CD4-positive, alpha-beta T cell treated with Interleukin-4 for 1 hour (primary cell): Measurements from ENCODE around the gene NARF.
A peak's percentile ranks its signal among the peaks of the same experiment; 100 is the strongest.

ENCODE experiments used
- DNase-seq, 2 donors: peaks; one replicate each; pipeline ENCODE4 v3.0.0-alpha.2; 2020 to 2022

NARF gene

DNA sequence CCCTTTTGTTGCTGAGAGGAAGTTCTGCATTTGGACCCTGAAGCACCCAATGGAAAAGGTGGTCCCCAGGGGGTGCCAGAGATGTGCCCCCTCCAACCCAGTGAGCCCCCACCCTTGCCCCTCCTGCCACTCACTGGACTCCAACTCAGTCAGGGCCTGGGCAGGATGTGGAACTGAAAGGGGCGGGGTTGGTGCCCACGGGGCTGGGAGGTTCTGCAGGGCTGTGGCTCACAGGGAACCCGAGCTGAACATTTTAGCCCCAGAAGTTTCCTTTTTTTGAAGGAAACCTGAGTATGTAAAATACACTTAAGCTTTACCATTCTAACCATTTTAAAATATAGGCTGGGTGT lies 24.4 kb upstream of the NARF start:
- DNase-seq, result peak; percentile 28 to 38

DNA sequence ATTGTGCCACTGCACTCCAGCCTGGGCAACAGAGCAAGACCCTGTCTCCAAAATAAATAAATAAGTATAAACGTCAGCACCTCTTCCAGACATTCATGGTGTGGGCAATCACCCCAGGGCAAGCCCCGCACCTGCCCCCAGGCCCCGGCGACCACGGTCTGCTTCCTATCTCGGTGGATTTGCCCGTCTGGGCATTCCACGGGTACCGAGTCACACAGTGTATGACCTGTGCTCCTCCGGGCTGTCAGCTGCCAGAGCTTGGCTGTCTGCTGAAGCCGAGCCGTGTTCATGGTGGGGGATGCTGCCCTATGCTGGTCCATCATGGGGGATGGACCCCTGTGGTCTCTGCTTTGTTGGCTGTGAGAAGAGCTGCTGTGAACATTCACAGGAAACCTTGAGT lies 23.4 kb upstream of the NARF start:
- no peak for DNase-seq

DNA sequence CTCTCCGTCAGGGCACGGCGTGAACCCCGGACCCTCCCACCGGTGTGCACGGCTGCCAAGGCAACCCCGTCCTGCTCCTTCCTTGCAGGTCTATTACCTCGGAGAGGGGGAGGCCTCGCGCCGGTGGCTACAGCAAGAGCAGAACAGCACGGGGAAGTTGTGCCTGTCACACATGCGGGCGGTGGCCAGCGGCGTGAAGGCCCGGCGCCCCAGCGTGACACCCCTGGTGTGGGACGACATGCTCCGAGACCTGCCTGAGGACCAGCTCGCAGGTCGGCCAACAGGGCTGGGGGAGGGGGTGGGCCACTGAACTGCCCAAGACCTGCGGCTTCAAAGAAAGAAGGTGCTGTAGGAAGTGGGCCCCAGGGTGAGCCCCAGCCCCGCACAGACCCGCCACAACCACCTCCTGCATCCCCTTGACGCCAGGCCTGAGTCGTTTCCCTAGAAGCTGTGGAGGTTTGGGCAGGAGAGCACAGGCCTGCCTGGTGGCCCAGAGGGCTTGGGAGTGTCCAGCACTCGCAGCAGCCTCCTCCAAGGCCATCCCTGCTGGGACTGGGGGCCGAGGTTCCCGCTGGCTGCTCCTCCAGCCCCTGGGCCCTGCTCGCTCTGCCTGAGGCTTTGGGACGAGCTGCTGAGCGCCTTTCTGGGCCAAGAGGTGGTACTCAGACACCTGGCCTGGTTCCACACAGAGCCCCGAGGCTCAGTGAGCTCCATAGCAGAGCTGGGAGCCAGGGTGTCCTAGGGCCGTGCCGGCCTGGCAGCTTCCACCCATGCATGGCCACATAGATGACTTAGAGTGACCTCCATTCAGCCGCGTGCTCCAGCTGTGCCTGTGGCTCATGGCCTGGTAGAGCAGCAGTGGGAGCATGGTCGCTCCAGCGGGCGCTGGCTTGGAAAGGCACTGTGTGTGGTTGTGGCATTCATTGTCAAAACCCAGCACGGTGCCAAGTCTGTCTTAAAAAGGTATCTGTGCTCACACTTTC lies 22.6 kb upstream of the NARF start:
- no peak for DNase-seq

DNA sequence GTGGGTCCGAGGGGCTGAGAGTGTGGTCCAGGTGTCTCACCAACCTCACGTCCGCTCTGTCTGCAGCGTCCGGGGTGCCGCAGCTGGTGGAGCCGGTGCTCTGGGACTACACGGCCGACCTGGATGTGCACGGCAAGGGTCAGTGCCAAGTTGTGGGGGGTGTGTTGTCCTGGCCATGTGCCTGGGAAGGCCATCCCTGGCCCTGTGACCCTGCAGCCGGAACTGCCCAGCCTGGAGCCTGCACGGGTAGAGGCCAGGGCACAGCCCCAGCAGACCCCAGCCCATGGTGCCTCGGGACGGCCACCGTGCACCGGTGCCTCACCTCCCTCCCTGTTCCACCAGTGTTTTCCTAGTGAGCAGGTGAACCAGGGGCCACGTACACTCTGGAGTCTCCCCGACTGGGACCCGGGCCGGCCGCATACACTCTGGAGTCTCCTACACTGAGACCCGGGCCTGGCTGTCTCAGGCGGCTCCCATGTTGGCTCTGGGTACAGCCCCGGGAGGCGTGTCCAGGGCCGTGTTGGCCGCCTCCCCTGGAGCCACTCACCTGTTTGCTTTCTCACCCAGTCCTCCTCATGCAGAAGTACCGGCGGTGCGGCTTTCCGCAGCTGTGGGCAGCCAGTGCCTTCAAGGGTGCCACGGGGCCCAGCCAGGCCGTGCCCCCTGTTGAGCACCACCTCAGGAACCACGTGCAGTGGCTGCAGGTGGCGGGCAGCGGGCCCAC lies 21.8 kb upstream of the NARF start:
- no peak for DNase-seq

DNA sequence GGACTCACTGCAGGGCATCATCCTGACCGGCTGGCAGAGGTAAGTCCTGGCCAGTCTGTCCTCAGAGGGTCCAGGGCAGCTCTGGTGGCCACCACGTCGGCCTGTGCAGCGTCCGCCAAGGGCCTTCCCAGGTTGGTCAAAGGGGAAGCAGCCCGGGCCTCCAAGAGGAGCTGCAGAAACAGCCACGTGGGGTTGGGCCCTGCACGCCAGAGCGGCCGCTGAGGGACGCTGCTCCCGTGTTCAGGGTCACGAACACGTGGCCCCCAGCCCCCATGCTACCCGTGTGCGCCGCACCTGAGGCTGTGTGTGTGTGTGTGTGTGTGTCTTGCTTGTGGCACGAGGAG lies 21.2 kb upstream of the NARF start:
- no peak for DNase-seq

DNA sequence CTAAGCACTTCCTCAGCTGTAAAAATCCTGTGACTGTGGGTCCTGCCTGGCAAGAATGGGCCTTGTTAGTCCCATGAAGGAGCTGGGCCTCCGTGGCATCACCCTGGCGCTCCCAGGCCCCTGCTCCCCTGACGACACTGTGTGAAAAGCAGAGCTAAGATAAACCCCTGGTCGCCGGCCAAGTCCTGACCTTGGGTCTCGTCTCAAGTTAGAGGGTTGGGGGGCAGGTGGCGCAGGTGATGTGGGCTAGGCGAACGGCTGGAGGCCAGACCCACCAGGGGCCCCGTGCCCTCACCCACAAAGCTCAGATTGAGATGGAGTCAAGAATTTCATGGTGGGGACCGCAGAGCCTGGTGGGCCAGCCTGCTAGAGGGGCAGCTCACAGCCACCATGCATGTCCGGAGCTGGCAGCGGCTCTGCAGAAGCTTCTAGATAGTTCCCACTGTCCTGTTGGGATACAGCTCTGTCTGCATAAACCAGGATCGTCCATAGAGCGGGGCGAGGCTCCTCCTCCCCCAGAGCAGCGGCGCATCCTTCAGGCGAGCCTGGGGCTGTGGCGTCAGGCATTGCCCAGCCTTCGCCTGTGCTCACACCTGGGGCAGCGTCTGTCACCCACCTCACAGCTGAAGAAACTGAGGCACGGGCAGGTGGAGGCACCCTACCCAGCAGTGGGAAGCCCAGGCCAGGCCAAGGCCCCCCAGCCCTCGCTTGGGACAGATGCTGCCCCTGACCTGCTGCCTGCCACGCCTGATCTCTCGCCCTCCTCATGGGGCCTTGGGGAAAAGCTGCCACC lies 19.9 kb upstream of the NARF start:
- DNase-seq, result no peak

DNA sequence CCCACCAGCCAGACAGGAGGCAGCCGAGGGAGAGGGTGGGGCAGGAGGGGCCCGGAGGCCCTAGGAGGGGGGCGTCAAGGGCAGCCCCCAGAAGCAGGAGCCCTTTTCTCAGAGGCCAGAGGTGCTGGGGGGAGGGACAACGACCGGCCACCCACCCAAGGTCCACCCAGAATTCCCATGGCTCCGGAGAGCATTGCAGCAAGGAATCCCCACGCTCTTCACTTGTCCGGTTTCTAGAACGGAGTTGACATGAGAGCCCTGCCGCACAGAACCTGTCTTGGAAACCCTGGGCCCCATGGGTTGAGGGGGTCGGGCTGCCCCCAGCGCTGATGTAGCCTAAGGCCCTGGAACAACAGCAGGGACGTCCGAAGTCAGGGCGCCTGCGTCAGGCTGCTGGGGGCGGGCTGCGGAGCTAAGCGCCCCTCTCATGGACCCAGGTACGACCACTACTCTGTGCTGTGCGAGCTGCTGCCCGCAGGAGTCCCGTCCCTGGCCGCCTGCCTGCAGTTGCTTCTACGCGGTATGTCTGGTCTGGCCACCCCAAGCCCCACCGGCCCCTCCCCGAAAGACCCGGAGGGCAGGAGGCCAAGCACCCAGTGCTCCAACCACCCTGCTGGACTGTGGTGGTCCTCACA lies 19.2 kb upstream of the NARF start:
- no peak for DNase-seq

DNA sequence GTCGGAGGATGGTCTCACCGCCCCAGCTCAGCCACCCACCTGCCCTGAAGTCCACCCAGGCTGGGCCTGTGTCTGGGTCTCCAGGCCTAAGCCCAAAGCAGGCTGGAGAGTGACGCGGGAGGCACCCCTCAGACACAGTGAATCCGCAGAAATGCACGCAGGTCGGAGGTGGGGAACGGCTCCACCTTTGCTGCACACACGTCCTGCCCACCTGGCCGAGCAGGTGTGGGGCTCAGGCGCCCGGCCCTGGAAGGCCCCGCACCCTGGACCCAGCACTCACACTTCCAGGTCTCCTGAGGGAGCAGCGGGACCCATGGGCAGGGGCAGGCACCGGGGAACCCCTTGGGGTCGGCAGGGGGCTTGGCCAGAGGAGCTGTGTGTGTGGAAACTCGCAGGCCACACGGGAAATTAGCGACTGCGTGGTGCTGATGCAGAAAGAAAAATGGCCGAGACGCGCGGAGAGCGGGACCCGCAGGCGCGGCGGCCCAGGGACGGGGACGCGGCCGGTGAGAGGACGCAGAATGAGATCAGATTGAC lies 18.6 kb upstream of the NARF start:
- DNase-seq, result no peak

DNA sequence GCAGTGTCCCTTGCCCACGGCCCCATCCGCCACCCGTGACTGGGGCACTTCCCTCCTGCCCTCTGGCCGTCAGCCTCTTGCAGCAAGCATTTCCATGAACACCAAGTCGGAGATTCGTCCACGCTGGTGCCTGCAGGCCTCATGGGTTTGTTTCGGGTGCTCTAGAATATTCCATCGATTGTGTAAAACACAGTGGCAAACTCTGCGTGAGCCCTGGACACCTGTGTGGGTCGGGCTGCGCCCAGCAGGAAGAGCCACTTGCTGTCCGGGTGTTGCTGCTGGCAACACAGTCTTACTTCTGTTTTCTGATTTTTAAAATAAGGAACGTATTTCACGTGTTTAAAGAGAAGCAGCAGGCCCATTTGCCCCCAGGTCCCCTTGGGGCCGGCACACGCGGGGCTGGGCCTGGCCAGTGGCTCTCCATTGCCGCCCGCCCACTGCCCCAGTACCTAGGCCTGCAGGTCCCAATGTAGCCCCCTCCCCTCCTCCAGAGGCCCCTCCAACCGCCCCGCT lies 18.0 kb upstream of the NARF start:
- no peak for DNase-seq

DNA sequence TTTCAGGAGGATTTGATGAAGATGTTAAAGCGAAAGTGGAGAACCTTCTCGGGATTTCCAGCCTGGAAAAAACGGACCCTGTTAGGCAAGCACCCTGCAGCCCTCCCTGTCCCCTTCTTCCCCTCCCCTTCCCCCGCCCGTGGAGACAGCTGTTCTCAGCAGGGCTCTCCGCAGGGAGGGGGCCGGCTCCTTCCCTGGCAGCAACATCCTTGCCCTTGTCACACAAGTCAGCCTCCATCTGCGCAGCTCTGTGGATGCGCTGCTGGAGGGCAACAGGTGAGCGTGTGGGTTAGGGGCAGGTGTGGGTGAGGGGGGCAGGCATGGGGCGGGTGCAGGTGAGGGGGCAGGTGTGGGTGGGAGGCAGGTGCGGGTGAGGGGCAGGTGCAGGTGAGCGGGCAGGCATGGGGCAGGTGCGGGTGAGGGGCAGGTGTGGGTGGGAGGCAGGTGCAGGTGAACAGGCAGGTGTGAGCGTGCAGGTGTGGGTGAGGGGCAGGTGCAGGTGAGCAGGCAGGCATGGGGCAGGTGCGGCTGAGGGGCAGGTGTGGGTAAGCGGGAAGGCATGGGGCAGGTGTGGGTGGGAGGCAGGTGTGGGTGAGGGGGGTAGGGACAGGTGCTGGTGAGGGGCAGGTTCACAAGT lies 17.4 kb upstream of the NARF start:
- DNase-seq, result no peak

DNA sequence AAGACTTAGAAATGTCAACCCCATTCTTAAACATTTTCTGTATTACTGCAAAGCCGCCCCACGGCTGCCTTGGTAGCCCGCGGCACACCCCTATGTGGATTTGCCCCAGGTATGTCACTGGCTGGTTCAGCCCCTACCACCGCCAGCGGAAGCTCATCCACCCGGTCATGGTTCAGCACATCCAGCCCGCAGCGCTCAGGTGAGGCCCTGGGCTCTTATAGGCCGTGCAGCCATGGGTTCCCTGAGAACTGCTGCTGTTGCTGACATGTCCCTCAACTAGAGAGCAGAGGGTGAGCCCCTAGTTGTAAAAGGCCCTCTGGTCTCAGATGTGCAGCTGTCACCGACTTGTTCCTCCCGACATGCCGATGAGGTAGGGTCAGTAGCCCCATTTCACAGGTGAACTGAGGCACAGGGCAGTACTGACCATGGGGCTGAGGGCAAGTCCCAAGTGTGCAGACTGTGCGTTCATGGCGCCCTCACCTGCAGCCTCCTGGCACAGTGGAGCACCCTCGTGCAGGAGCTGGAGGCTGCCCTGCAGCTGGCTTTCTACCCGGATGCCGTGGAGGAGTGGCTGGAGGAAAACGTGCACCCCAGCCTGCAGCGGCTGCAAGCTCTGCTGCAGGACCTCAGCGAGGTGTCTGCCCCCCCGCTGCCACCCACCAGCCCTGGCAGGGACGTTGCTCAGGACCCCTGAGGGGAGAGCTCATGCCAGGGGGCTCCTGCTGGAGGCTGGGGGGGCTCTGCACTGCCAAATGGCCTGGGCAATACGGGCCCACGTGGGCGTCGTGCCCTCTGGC lies 16.7 kb upstream of the NARF start:
- DNase-seq, result no peak

DNA sequence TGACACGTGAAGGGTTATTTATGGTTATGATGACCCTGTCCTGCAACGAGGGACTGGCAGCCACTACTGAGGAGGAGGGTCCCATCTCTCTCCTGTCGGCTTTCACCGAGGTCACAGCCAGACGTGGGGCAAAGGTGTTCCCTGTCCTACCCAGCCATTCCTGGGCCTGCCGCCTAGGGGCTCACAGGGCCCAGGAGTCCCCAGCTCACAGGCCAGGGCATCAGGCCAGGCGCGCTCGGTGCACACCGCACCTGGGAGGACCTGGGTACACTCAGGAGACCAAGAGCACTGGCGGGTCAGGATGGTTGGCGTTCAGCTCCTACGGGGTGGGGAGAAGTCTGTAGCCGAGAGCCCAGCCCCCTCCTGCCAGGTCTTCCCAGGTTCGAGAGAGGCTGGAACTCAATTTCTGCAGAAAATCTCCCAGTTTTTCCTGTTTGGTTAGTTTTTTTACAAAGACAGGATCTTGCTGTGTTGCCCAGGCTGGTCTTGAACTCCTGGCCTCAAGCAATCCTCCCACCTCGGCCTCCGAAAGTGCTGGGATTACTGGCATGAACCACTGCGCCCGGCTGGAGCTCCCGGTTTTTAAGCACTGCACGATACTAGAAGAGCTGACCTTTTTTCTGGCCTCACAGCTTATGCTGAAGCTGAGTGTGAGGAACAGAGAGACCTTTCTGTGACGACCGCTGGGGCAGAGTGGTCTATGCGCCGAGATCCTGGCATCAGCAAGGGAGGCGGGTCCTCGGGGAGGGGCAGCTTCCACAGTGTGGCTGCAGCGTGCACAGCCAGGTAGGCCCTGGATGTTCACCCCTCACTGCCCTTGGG lies 15.7 kb upstream of the NARF start:
- DNase-seq, result no peak

DNA sequence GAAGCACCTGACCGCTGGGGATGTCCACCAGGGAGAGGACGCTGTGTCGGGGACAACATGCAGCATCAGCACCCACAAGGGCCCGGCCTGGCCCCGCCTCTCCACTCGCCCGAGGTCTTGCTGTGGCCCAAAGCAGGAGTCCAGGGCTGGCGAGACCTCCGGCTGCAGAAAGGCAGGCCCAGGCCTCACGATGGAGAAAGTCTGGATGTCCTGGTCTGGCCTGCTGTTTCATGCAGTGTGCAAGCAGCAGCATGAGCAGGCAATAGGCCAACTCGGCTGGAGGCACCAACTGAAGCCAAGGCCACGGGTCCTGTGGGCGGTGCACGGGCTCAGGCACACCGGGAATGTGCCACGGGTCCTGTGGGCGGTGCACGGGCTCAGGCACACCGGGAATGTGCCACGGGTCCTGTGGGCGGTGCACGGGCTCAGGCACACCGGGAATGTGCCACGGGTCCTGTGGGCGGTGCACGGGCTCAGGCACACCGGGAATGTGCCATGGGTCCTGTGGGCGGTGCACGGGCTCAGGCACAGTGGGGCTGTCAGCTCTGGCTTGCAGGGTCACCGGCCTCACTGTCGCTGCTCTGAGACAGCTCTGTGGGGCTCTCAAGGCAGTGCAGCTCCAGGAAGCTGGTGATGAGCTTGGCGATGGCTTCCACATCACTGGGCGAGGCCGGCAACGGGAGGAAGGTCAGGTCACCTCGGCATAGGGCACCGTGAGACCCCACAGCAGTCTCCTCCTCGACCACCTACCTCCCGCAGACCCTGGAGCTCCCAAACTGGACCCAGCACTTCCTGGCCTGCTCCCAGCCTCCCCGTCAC lies 14.9 kb upstream of the NARF start:
- no peak for DNase-seq

DNA sequence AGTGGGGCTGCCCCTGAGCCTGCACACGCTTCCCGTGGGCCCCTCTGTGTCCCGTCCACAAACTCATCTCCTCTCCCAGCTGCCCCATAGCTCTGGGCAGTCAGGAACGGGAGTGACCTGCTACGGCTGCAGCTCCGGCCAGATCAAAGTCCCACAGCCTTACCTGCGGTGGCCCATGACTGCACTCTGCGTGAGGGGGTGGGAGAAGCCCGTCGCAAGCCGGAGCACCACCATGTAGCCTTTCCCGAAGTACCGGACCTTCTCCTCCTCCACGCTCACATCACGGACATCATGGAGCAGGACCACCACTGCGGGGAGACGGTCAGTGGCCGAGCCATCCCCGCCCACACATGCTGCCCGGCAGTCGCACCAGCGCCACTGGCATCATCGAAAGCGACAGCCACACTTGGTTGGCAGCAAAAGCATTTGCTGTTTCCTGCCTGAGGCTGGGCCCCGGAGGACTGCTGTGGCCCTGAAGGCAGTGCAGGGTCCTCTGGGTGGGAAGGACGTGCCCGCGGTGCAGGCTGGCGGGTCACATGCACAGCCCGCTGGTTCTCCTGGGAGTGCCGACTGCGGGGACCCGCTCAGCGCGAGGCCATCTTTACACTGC lies 14.2 kb upstream of the NARF start:
- DNase-seq, result no peak

DNA sequence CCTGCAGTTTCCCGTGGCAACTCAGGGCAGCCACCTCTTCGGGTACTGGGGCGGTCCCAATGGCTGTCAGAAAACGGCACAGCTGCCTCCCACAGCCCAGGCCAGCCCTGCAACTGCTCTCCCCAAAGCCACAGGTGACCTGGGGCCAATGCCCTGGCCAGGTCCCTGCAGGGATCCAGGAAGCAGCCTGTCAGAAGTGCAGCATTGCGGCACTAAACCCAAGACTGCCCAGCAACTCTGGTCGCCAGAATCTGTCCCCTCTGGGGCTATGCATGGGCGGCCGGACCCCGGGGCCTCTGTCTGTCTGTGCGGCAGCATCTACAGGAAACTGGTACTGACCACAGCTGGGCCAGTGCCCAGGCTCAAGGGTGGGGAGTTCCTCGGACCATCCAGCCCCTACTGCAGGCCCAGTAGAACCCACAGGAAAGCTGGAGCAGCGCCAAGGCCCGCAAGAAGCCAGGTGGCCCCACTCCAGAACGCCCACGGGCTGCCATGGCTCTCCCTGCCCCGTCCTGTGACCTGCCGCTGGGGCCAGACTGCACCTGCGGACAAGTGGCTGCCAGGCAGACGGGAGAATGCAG lies 13.5 kb upstream of the NARF start:
- no peak for DNase-seq

DNA sequence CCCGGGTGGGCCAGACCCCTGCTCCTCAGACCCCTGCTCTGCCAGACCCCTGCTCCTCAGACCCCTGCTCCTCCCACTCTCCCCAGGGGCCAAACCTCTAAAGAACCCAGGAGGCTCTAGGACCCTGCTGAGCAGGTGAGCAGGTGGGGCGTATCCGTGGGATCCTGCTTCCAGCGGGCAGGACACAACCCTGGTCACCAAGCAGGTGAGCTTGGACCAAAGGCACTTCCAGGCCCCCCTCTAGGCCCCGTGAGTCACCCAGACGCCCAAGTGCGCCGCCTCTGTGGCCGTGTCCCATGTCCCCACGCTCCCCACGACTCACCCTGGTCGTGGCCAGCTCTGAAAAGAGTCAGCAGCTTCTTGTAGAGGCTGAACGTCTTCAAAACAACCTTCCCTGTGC lies 13.0 kb upstream of the NARF start:
- DNase-seq, result no peak

DNA sequence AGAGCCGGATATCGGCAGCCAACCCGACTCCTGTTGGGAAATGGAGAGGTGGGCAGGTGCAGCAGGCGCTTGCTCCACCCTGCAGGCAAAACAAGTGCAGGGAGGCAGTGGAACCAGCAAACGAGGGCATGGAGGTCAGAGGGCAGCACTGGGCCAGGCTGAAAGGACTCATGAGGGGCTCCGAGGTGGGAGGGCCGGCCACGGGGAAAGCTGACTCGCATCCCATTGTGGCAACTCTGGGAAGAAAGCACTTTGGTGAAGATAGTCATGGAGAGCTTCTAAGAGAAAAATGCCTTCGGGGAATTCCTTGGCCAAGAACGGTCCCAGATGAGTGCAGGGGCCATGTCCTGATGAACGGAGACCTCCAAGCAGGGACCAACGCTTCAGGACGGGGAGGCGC lies 12.4 kb upstream of the NARF start:
- no peak for DNase-seq

DNA sequence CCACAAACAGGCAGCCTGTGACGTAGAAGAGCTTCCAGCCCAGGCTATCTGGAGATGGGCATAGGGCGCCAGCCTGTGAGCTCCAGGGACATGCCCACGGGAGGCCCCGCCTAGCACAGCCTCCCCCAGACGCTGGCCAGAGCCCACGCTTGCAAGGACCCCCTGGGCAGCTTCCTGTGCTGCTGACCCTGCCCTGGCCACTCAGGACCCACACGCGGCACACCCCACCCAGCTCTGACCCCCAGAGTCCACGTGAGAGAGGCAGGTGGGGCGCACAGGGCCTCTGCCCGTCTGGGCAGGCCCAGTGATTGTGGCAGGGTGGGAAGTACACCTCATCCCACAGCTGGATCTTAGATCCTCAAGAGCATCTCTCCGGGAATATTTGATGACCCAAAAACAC lies 11.9 kb upstream of the NARF start:
- no peak for DNase-seq

DNA sequence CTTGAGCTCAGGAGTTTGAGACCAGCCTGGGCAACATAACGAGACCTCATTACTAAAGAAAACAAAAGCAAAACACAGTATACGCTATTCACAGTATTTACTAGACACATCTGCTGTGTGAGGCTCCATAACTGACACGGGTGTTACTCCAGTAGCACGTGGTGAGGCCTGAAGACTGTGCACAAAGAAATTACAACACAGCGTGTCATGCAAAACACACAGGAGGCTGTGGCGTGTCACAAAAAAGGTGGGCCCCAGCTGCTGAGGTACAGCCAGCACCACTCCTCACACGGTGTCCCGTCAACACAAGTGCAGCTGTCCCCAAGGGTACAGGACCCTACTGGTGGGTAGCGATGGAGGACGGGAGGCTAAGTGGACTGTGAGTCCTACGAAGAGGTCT lies 10.7 kb upstream of the NARF start:
- no peak for DNase-seq
